ENCODE data around the gene KRT222. TPM values are rescaled to one million over a fixed set of nuclear protein-coding genes. Genes with fewer than 3 reads are reported as not detected.

The KRT222 gene
- under 1 TPM in 1 of 2 experiments, not detected in 1; 0.22 TPM for total RNA-seq

- H3K4me3 Mint-ChIP-seq, result peak within 1 kb of the TSS; percentile 55
- no peaks in the 10 kb centered on the region for H3K36me3 Mint-ChIP-seq
- H3K27me3 Mint-ChIP-seq, result peaks cover 32% of the 10 kb centered on the region
- no peaks in the 10 kb centered on the region for H3K9me3 Mint-ChIP-seq
- no peak for DNase-seq
- H3K27ac Mint-ChIP-seq, result no peak within 1 kb of the TSS
- H3K4me1 Mint-ChIP-seq, result peaks cover 10% of the 10 kb centered on the region
These were observed at the start of gene KRT222 for GRCh38 chr17:40664582-40665333. KRT222 (minus strand) TSS chr17:40665177; CDS start chr17:40665099, 78 bp downstream.

- Mint-ChIP-seq H3K27me3 (peaks cover 6% of the 10 kb centered on the region), H3K4me1 (no peaks in the 10 kb centered on the region), H3K4me3 (no peak overlapping the region), H3K36me3 (no peaks in the 10 kb centered on the region), H3K9me3 (no peaks in the 10 kb centered on the region), H3K27ac (no peak overlapping the region)
- DNase-seq, result no peak
These were observed 49.5 kb upstream of the KRT222 start for GRCh38 chr17:40714473-40714872.

- H3K4me3 Mint-ChIP-seq, result no peak overlapping the region
- H3K9me3 Mint-ChIP-seq, result no peaks in the 10 kb centered on the region
- H3K27me3 Mint-ChIP-seq, result peaks cover 25% of the 10 kb centered on the region
- DNase-seq, result no peak
- H3K36me3 Mint-ChIP-seq, result no peaks in the 10 kb centered on the region
- no peak overlapping the region for H3K27ac Mint-ChIP-seq
- no peaks in the 10 kb centered on the region for H3K4me1 Mint-ChIP-seq
These were observed 42.8 kb upstream of the KRT222 start for GRCh38 chr17:40707745-40708144.

GRCh38 chr17:40705584-40705983 lies 40.6 kb upstream of the KRT222 start:
- H3K4me3 Mint-ChIP-seq, result no peak overlapping the region
- peaks cover 28% of the 10 kb centered on the region for H3K27me3 Mint-ChIP-seq
- DNase-seq, result no peak
- no peaks in the 10 kb centered on the region for H3K9me3 Mint-ChIP-seq
- H3K27ac Mint-ChIP-seq, result no peak overlapping the region
- no peaks in the 10 kb centered on the region for H3K36me3 Mint-ChIP-seq
- no peaks in the 10 kb centered on the region for H3K4me1 Mint-ChIP-seq

- Mint-ChIP-seq H3K4me3 (no peak within 1 kb of the TSS), H3K4me1 (no peaks in the 10 kb centered on the region), H3K9me3 (no peaks in the 10 kb centered on the region), H3K27me3 (peaks cover 33% of the 10 kb centered on the region), H3K27ac (no peak within 1 kb of the TSS), H3K36me3 (no peaks in the 10 kb centered on the region)
- no peak for DNase-seq
These were observed 38.7 kb upstream of the KRT222 start, which contains the start of gene KRT24 for GRCh38 chr17:40703652-40704051. KRT24 (minus strand) TSS chr17:40703752; CDS start chr17:40703693, 59 bp downstream.

- Mint-ChIP-seq H3K27ac (no peak overlapping the region), H3K4me3 (no peak overlapping the region), H3K27me3 (peaks cover 31% of the 10 kb centered on the region), H3K9me3 (no peaks in the 10 kb centered on the region), H3K4me1 (no peaks in the 10 kb centered on the region), H3K36me3 (no peaks in the 10 kb centered on the region)
- no peak for DNase-seq
These were observed 37.3 kb upstream of the KRT222 start for GRCh38 chr17:40702271-40702670.

GRCh38 chr17:40699853-40700252 lies 34.9 kb upstream of the KRT222 start:
- Mint-ChIP-seq H3K4me3 (no peak overlapping the region), H3K36me3 (no peaks in the 10 kb centered on the region), H3K4me1 (no peaks in the 10 kb centered on the region), H3K27ac (no peak overlapping the region), H3K9me3 (no peaks in the 10 kb centered on the region), H3K27me3 (peaks cover 27% of the 10 kb centered on the region)
- no peak for DNase-seq

GRCh38 chr17:40699371-40699770 lies 34.4 kb upstream of the KRT222 start:
- no peaks in the 10 kb centered on the region for H3K36me3 Mint-ChIP-seq
- H3K27ac Mint-ChIP-seq, result no peak overlapping the region
- H3K9me3 Mint-ChIP-seq, result no peaks in the 10 kb centered on the region
- no peaks in the 10 kb centered on the region for H3K4me1 Mint-ChIP-seq
- no peak overlapping the region for H3K4me3 Mint-ChIP-seq
- no peak for DNase-seq
- peaks cover 23% of the 10 kb centered on the region for H3K27me3 Mint-ChIP-seq

- Mint-ChIP-seq H3K4me1 (no peaks in the 10 kb centered on the region), H3K4me3 (no peak overlapping the region), H3K9me3 (no peaks in the 10 kb centered on the region), H3K27ac (no peak overlapping the region), H3K36me3 (no peaks in the 10 kb centered on the region), H3K27me3 (peaks cover 29% of the 10 kb centered on the region)
- DNase-seq, result no peak
These were observed 32.3 kb upstream of the KRT222 start for GRCh38 chr17:40697297-40697696.

- H3K36me3 Mint-ChIP-seq, result no peaks in the 10 kb centered on the region
- no peak overlapping the region for H3K4me3 Mint-ChIP-seq
- H3K27me3 Mint-ChIP-seq, result peaks cover 25% of the 10 kb centered on the region
- H3K9me3 Mint-ChIP-seq, result no peaks in the 10 kb centered on the region
- no peak for DNase-seq
- H3K4me1 Mint-ChIP-seq, result no peaks in the 10 kb centered on the region
- no peak overlapping the region for H3K27ac Mint-ChIP-seq
These were observed 31.7 kb upstream of the KRT222 start for GRCh38 chr17:40696651-40697072.

GRCh38 chr17:40695874-40696472 lies 31.0 kb upstream of the KRT222 start:
- Mint-ChIP-seq H3K27me3 (peaks cover 25% of the 10 kb centered on the region), H3K4me3 (no peak overlapping the region), H3K27ac (no peak overlapping the region), H3K4me1 (no peaks in the 10 kb centered on the region), H3K9me3 (no peaks in the 10 kb centered on the region), H3K36me3 (no peaks in the 10 kb centered on the region)
- no peak for DNase-seq

GRCh38 chr17:40694584-40694983 lies 29.6 kb upstream of the KRT222 start:
- no peak overlapping the region for H3K4me3 Mint-ChIP-seq
- H3K36me3 Mint-ChIP-seq, result no peaks in the 10 kb centered on the region
- H3K4me1 Mint-ChIP-seq, result no peaks in the 10 kb centered on the region
- peaks cover 25% of the 10 kb centered on the region for H3K27me3 Mint-ChIP-seq
- H3K27ac Mint-ChIP-seq, result no peak overlapping the region
- no peaks in the 10 kb centered on the region for H3K9me3 Mint-ChIP-seq
- DNase-seq, result no peak

GRCh38 chr17:40687106-40687505 lies 22.1 kb upstream of the KRT222 start:
- no peak for DNase-seq
- H3K4me3 Mint-ChIP-seq, result no peak overlapping the region
- H3K36me3 Mint-ChIP-seq, result no peaks in the 10 kb centered on the region
- H3K27me3 Mint-ChIP-seq, result peaks cover 3% of the 10 kb centered on the region
- H3K4me1 Mint-ChIP-seq, result no peaks in the 10 kb centered on the region
- H3K9me3 Mint-ChIP-seq, result no peaks in the 10 kb centered on the region
- no peak overlapping the region for H3K27ac Mint-ChIP-seq

- no peaks in the 10 kb centered on the region for H3K36me3 Mint-ChIP-seq
- H3K27me3 Mint-ChIP-seq, result peaks cover 11% of the 10 kb centered on the region
- H3K27ac Mint-ChIP-seq, result no peak overlapping the region
- H3K4me1 Mint-ChIP-seq, result no peaks in the 10 kb centered on the region
- H3K4me3 Mint-ChIP-seq, result no peak overlapping the region
- no peaks in the 10 kb centered on the region for H3K9me3 Mint-ChIP-seq
- no peak for DNase-seq
These were observed 21.2 kb upstream of the KRT222 start for GRCh38 chr17:40686192-40686591.

- H3K4me1 Mint-ChIP-seq, result peaks cover 13% of the 10 kb centered on the region
- peaks cover 49% of the 10 kb centered on the region for H3K27me3 Mint-ChIP-seq
- no peak for DNase-seq
- H3K27ac Mint-ChIP-seq, result no peak overlapping the region
- no peaks in the 10 kb centered on the region for H3K9me3 Mint-ChIP-seq
- H3K36me3 Mint-ChIP-seq, result no peaks in the 10 kb centered on the region
- H3K4me3 Mint-ChIP-seq, result no peak overlapping the region
These were observed 16.0 kb upstream of the KRT222 start for GRCh38 chr17:40680998-40681397.

- Mint-ChIP-seq H3K4me1 (peaks cover 15% of the 10 kb centered on the region), H3K9me3 (no peaks in the 10 kb centered on the region), H3K27me3 (peaks cover 58% of the 10 kb centered on the region), H3K27ac (no peak overlapping the region), H3K4me3 (no peak overlapping the region), H3K36me3 (no peaks in the 10 kb centered on the region)
- DNase-seq, result no peak
These were observed 14.5 kb upstream of the KRT222 start for GRCh38 chr17:40679523-40679907.

All from activated naive CD8-positive, alpha-beta T cell treated with anti-CD3 and anti-CD28 coated beads for 36 hours (primary cell).